OCI-LY1 (cell line): ENCODE results near the gene HPSE2.

Source experiments
- H2AFZ ChIP-seq: fragments of 200-600 bp; sonication (generic), shearing (Covaris generic); 2 replicates; pipeline ENCODE4 v1.6.0; 2014; ENCODE audit warnings: antibody characterized with exemption, mild to moderate bottlenecking, low read length
- H3F3A ChIP-seq: fragments of 200-600 bp; sonication (generic), shearing (Covaris generic); 2 replicates; pipeline ENCODE4 v1.6.0; 2014; ENCODE audit warnings: mild to moderate bottlenecking, antibody characterized with exemption, low read length, moderate library complexity; ENCODE audit not compliant: insufficient read depth
- H3K27ac ChIP-seq: fragments of 200-600 bp; sonication (generic); 2 replicates; pipeline ENCODE4 v1.5.1; 2014; ENCODE audit warnings: low read length, mixed run types, mild to moderate bottlenecking, low read depth; ENCODE audit not compliant: poor library complexity, severe bottlenecking
- H3K27me3 ChIP-seq: fragments of 200-600 bp; sonication (generic); 2 replicates; pipeline ENCODE4 v1.6.0; 2014; ENCODE audit warnings: antibody characterized with exemption, mild to moderate bottlenecking, low read length, moderate library complexity; ENCODE audit not compliant: insufficient read depth
- H3K36me3 ChIP-seq: fragments of 200-600 bp; sonication (generic); 2 replicates; pipeline ENCODE4 v1.6.1; 2014; ENCODE audit warnings: mild to moderate bottlenecking, antibody characterized with exemption, low read length, moderate library complexity, mixed read lengths; ENCODE audit not compliant: insufficient read depth
- H3K4me1 ChIP-seq: fragments of 200-600 bp; sonication (generic); 2 replicates; pipeline ENCODE4 v1.5.1; 2014; ENCODE audit warnings: mild to moderate bottlenecking, low read length, moderate library complexity; ENCODE audit not compliant: insufficient read depth, severe bottlenecking
- H3K4me2 ChIP-seq: fragments of 200-600 bp; sonication (generic), shearing (Covaris generic); 2 replicates; pipeline ENCODE4 v1.6.1; 2014; ENCODE audit warnings: low read length
- H3K4me3 ChIP-seq: fragments of 200-600 bp; sonication (generic); 2 replicates; pipeline ENCODE4 v1.5.1; 2014; ENCODE audit warnings: low read length, low read depth, mild to moderate bottlenecking, mixed read lengths; ENCODE audit not compliant: poor library complexity, severe bottlenecking
- H3K79me2 ChIP-seq: fragments of 200-600 bp; shearing (Covaris generic); 2 replicates; pipeline ENCODE4 v1.6.1; 2016; ENCODE audit warnings: mixed run types, low read length, mixed read lengths; ENCODE audit not compliant: insufficient read depth
- H3K9ac ChIP-seq: fragments of 200-600 bp; sonication (generic), shearing (Covaris generic); 2 replicates; pipeline ENCODE4 v1.6.1; 2014; ENCODE audit warnings: mild to moderate bottlenecking, low read length, mixed read lengths
- H3K9me2 ChIP-seq: fragments of 200-600 bp; sonication (generic), shearing (Covaris generic); 2 replicates; pipeline ENCODE4 v1.6.1; 2014; ENCODE audit warnings: low read depth, mild to moderate bottlenecking, low read length, mixed read lengths
- H3K9me3 ChIP-seq: fragments of 200-600 bp; shearing (Covaris generic); 2 replicates; pipeline ENCODE4 v1.6.1; 2014; ENCODE audit warnings: low read length, mixed read lengths
- H4K20me1 ChIP-seq: fragments of 200-600 bp; sonication (generic), shearing (Covaris generic); 2 replicates; pipeline ENCODE4 v1.6.0; 2016; ENCODE audit warnings: mild to moderate bottlenecking, low read length; ENCODE audit not compliant: insufficient read depth
- EZH2 ChIP-seq: fragments of 200-600 bp; sonication (generic), shearing (Covaris generic); IDR thresholded peaks from 2 replicates; pipeline ENCODE4 v1.8.0; 2017; ENCODE audit warnings: borderline replicate concordance, mixed run types, mild to moderate bottlenecking, antibody characterized with exemption, low read length, moderate library complexity, mixed read lengths
- TF ChIP-seq, protein P1 (sequence below): fragments of 200-600 bp; sonication (generic), shearing (Covaris generic); IDR thresholded peaks from 2 replicates; pipeline ENCODE4 v1.5.1; 2017; ENCODE audit warnings: mild to moderate bottlenecking, antibody characterized with exemption, low read length, moderate library complexity, mixed read lengths

Gene HPSE2

GRCh38 chr10:98487649-98488048 is 748.0 kb downstream of the HPSE2 start:
- Histone ChIP-seq H3K79me2 (no peaks in the 10 kb centered on the region), H3K9me2 (no peaks in the 10 kb centered on the region), H3K4me1 (no peaks in the 10 kb centered on the region), H3K9ac (no peak overlapping the region), H3K27me3 (no peaks in the 10 kb centered on the region), H3K4me2 (no peak overlapping the region), H3F3A (no peaks in the 10 kb centered on the region), H4K20me1 (no peaks in the 10 kb centered on the region), H3K4me3 (no peak overlapping the region), H2AFZ (no peak overlapping the region), H3K36me3 (no peaks in the 10 kb centered on the region), H3K9me3 (no peaks in the 10 kb centered on the region), H3K27ac (no peak overlapping the region)
- TF ChIP-seq, protein P1, sequence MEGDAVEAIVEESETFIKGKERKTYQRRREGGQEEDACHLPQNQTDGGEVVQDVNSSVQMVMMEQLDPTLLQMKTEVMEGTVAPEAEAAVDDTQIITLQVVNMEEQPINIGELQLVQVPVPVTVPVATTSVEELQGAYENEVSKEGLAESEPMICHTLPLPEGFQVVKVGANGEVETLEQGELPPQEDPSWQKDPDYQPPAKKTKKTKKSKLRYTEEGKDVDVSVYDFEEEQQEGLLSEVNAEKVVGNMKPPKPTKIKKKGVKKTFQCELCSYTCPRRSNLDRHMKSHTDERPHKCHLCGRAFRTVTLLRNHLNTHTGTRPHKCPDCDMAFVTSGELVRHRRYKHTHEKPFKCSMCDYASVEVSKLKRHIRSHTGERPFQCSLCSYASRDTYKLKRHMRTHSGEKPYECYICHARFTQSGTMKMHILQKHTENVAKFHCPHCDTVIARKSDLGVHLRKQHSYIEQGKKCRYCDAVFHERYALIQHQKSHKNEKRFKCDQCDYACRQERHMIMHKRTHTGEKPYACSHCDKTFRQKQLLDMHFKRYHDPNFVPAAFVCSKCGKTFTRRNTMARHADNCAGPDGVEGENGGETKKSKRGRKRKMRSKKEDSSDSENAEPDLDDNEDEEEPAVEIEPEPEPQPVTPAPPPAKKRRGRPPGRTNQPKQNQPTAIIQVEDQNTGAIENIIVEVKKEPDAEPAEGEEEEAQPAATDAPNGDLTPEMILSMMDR, result no peak
- TF ChIP-seq EZH2, result no peak

GRCh38 chr10:98486421-98486820 is 749.2 kb downstream of the HPSE2 start:
- Histone ChIP-seq H3K27me3 (no peaks in the 10 kb centered on the region), H2AFZ (no peak overlapping the region), H3K4me1 (no peaks in the 10 kb centered on the region), H3F3A (no peaks in the 10 kb centered on the region), H3K79me2 (no peaks in the 10 kb centered on the region), H3K9ac (no peak overlapping the region), H3K9me2 (no peaks in the 10 kb centered on the region), H3K27ac (no peak overlapping the region), H3K9me3 (no peaks in the 10 kb centered on the region), H3K4me3 (no peak overlapping the region), H3K36me3 (no peaks in the 10 kb centered on the region), H4K20me1 (no peaks in the 10 kb centered on the region), H3K4me2 (no peak overlapping the region)
- no peak for TF ChIP-seq EZH2
- TF ChIP-seq, protein P1, result no peak

- no peaks in the 10 kb centered on the region for H3K79me2 ChIP-seq
- H3K4me2 ChIP-seq, result no peak overlapping the region
- H3K4me1 ChIP-seq, result no peaks in the 10 kb centered on the region
- H3K27ac ChIP-seq, result no peak overlapping the region
- no peak overlapping the region for H3K4me3 ChIP-seq
- no peaks in the 10 kb centered on the region for H3K27me3 ChIP-seq
- no peaks in the 10 kb centered on the region for H3K36me3 ChIP-seq
- no peaks in the 10 kb centered on the region for H4K20me1 ChIP-seq
- no peaks in the 10 kb centered on the region for H3K9me2 ChIP-seq
- no peak overlapping the region for H2AFZ ChIP-seq
- no peaks in the 10 kb centered on the region for H3K9me3 ChIP-seq
- H3F3A ChIP-seq, result no peaks in the 10 kb centered on the region
- H3K9ac ChIP-seq, result no peak overlapping the region
- no peak for TF ChIP-seq EZH2
- TF ChIP-seq, protein P1, result no peak
Observed at GRCh38 chr10:98485959-98486358, 749.7 kb downstream of the HPSE2 start.
